Erythroblast (primary cell): ENCODE measurements around the gene PTCD2.

Source experiments
- GATA1 ChIP-seq: IDR thresholded peaks from 2 replicates; pipeline ENCODE4 v1.6.1; 2011; ENCODE audit warnings: low read depth, mild to moderate bottlenecking, control low read depth, low read length, moderate library complexity
- POLR2A ChIP-seq: IDR thresholded peaks from 2 replicates; pipeline ENCODE4 v1.6.1; 2011; ENCODE audit warnings: mild to moderate bottlenecking, low read length

DNA sequence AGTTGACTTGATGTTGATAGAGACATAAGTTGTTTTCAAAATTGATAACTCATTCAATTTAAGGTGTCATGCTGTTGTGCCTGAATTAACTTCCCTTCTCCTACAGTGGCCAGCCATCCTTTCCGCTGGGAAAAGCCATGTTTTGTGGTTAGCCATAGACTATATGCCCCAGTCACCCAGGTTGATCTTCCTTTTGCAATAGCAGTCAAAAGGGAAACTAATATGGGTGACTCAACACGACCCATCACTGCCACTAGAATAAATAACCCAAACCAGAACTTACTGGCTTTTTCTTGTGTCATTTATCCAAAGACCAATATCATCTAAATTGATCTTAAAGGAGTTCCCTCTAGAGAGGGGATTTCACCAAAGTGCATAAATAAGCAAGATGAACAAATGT is 87.4 kb downstream of the PTCD2 start:
- TF ChIP-seq POLR2A (no peak), GATA1 (no peak)
